GM12878 (cell line): ENCODE measurements around the gene PSMB9. TPM values are rescaled to one million over a fixed set of nuclear protein-coding genes. Genes with fewer than 3 reads are reported as not detected.
A peak's percentile ranks its signal among the peaks of the same experiment; 100 is the strongest.

ENCODE experiments used
- BCL3 ChIP-seq: IDR thresholded peaks from 2 replicates; pipeline ENCODE4 v1.6.1; 2011; ENCODE audit warnings: borderline replicate concordance, low read depth, mild to moderate bottlenecking, moderate library complexity, low read length; ENCODE audit not compliant: insufficient read depth, poor library complexity, severe bottlenecking
- E4F1 ChIP-seq: fragments of 450-650 bp; IDR thresholded peaks from 2 replicates; pipeline ENCODE4 v1.6.1; 2018; ENCODE audit warnings: borderline replicate concordance, mild to moderate bottlenecking; ENCODE audit not compliant: partially characterized antibody
- EGR1 ChIP-seq, 2 experiments: IDR thresholded peaks; 1 replicate in 1 of 2; 2 replicates in 1 of 2; pipeline ENCODE4 v1.6.1; 2011 to 2012; ENCODE audit warnings: low read depth in 2 of 2, low read length in 2 of 2, borderline replicate concordance in 1 of 2, mild to moderate bottlenecking in 1 of 2, moderate library complexity in 1 of 2
- HSF1 ChIP-seq: fragments of 150-350 bp; IDR thresholded peaks from 2 replicates; pipeline ENCODE4 v1.6.1; 2014; ENCODE audit warnings: mild to moderate bottlenecking, low read depth, low read length
- JUNB ChIP-seq: IDR thresholded peaks from 2 replicates; pipeline ENCODE4 v1.6.1; 2016; ENCODE audit warnings: antibody characterized with exemption, mild to moderate bottlenecking
- KLF5 ChIP-seq: fragments of 450-650 bp; IDR thresholded peaks from 2 replicates; pipeline ENCODE4 v1.6.1; 2014; ENCODE audit warnings: mild to moderate bottlenecking; ENCODE audit not compliant: partially characterized antibody
- LARP7 ChIP-seq: fragments of 450-650 bp; IDR thresholded peaks from 2 replicates; pipeline ENCODE4 v1.6.1; 2017; ENCODE audit warnings: mild to moderate bottlenecking
- MEF2A ChIP-seq: IDR thresholded peaks from 2 replicates; pipeline ENCODE4 v1.6.1; 2011; ENCODE audit warnings: low read depth, mild to moderate bottlenecking, low read length, moderate library complexity; ENCODE audit not compliant: insufficient read depth
- MYB ChIP-seq: fragments of 150-350 bp; IDR thresholded peaks from 2 replicates; pipeline ENCODE4 v1.6.1; 2014; ENCODE audit warnings: mild to moderate bottlenecking, low read depth, low read length, borderline replicate concordance
- MYC ChIP-seq: IDR thresholded peaks from 2 replicates; pipeline ENCODE4 v1.6.1; 2011; ENCODE audit warnings: mild to moderate bottlenecking, low read length, moderate library complexity, inconsistent platforms; ENCODE audit not compliant: insufficient read depth, insufficient replicate concordance, insufficient read length, severe bottlenecking
- NBN ChIP-seq: fragments of 450-650 bp; IDR thresholded peaks from 2 replicates; pipeline ENCODE4 v1.6.1; 2016
- NR2C2 ChIP-seq: IDR thresholded peaks from 2 replicates; pipeline ENCODE4 v1.6.1; 2011; ENCODE audit warnings: borderline replicate concordance, low read depth; ENCODE audit not compliant: control insufficient read depth, insufficient read length
- NRF1 ChIP-seq: conservative IDR thresholded peaks from 2 replicates; pipeline ENCODE4 v1.6.1; 2011; ENCODE audit warnings: mild to moderate bottlenecking, low read depth, low read length, improper control_type of control experiment
- PRDM15 ChIP-seq: fragments of 450-650 bp; formaldehyde crosslinking; IDR thresholded peaks from 2 replicates; pipeline ENCODE4 v1.4.0; 2020; ENCODE audit warnings: mild to moderate bottlenecking, moderate library complexity
- RAD21 ChIP-seq: IDR thresholded peaks from 2 replicates; pipeline ENCODE4 v1.6.1; 2011; ENCODE audit warnings: mild to moderate bottlenecking, low read depth, low read length, moderate library complexity; ENCODE audit not compliant: insufficient read depth
- SIN3A ChIP-seq: IDR thresholded peaks from 2 replicates; pipeline ENCODE4 v1.6.1; 2012; ENCODE audit warnings: low read depth, low read length, improper control_type of control experiment
- SMC3 ChIP-seq: IDR thresholded peaks from 2 replicates; pipeline ENCODE4 v1.6.1; 2011; ENCODE audit warnings: low read length, improper control_type of control experiment, borderline replicate concordance
- SUZ12 ChIP-seq: fragments of 200-600 bp; sonication (generic); IDR thresholded peaks from one replicate; pipeline ENCODE4 v1.6.1; 2018; ENCODE audit warnings: antibody characterized with exemption, mild to moderate bottlenecking; ENCODE audit not compliant: unreplicated experiment
- TCF3 ChIP-seq: IDR thresholded peaks from 2 replicates; pipeline ENCODE4 v1.6.1; 2012; ENCODE audit warnings: low read depth, mild to moderate bottlenecking, low read length, borderline replicate concordance; ENCODE audit not compliant: insufficient read depth
- YBX1 ChIP-seq: fragments of 450-650 bp; IDR thresholded peaks from 2 replicates; pipeline ENCODE4 v1.6.1; 2016; ENCODE audit warnings: antibody characterized with exemption
- ZNF24 ChIP-seq: fragments of 450-650 bp; IDR thresholded peaks from 2 replicates; pipeline ENCODE4 v1.6.1; 2017; ENCODE audit warnings: antibody characterized with exemption, mild to moderate bottlenecking
- ZNF384 ChIP-seq: IDR thresholded peaks from 2 replicates; pipeline ENCODE4 v1.6.1; 2012; ENCODE audit warnings: low read depth, mild to moderate bottlenecking, low read length, improper control_type of control experiment, borderline replicate concordance
- polyA plus RNA-seq, 11 experiments: library from polyadenylated mRNA; depleted of rRNA in 4 of 11; unstranded in 6 of 11; stranded (reverse) in 5 of 11; fragments of >200 nt; fragmentation: Nextera tagmentation in 4 of 11; fragmentation: Illumina TruSeq in 1 of 11; extraction: Ambion mirVana in 4 of 11; extraction: Trizol in 1 of 11; gene quantifications; 1 replicate in 1 of 11; 2 replicates in 10 of 11; pipeline versions ENCODE4 v1.2.1 to v1.2.3, GENCODE V29; 2011 to 2016; ENCODE audit warnings: inconsistent platforms in 2 of 11, missing spikeins in 2 of 11, low read depth in 1 of 11
- total RNA-seq, 4 experiments: library from RNA; depleted of rRNA in 3 of 4; stranded (reverse); fragments of >200 nt in 3 of 4; fragmentation: Illumina TruSeq in 1 of 4; extraction: Trizol in 1 of 4; gene quantifications; 2 replicates each; pipeline versions ENCODE4 v1.2.1 to v1.2.3, GENCODE V29; 2013 to 2021

Gene PSMB9
- total and polyA plus RNA-seq, 10 of the 15 experiments (the other 5 are each of a cell fraction or from before 2014, with no cell fraction given) = 167 to 517 (median 275) TPM

GRCh38 chr6:32845384-32845884, 8.6 kb upstream of the PSMB9 start (continued):
- TF ChIP-seq BCL3 (no peak), ZNF384 (no peak), NRF1 (no peak), SUZ12 (no peak), TCF3 (no peak), MYB (no peak), HSF1 (no peak), LARP7 (peak; percentile 74; the same call in 1 of the 2 replicates), NBN (0 out of 2 replicates have a peak, but pooled peaks have one; percentile 12), KLF5 (no peak), MYC (no peak), PRDM15 (no peak), MEF2A (no peak), JUNB (no peak), YBX1 (no peak), RAD21 (no peak), NR2C2 (no peak), E4F1 (no peak), SMC3 (no peak), SIN3A (no peak), EGR1 (IDR thresholded peaks at IDR 0.05; ENCODE audit: borderline replicate concordance in 1 of 2, low read depth in 2 of 2, low read length in 2 of 2) (no peak), ZNF24 (no peak)
